Liver (tissue), 3 donors: ENCODE results near the gene SLC38A1.

Source experiments
- GABPA ChIP-seq, 2 donors: IDR thresholded peaks in 1 of 2; conservative IDR thresholded peaks in 1 of 2; 2 replicates each; pipeline ENCODE4 v1.6.1; 2016; ENCODE audit warnings: antibody characterized with exemption in 2 of 2, mild to moderate bottlenecking in 1 of 2, moderate library complexity in 1 of 2
- HNF4G ChIP-seq: IDR thresholded peaks from 2 replicates; pipeline ENCODE4 v1.6.1; 2016; ENCODE audit warnings: antibody characterized with exemption
- RXRA ChIP-seq, 2 donors: IDR thresholded peaks; 2 replicates each; pipeline ENCODE4 v1.6.1; 2017 to 2018; ENCODE audit warnings: antibody characterized with exemption in 2 of 2, mild to moderate bottlenecking in 1 of 2
- SP1 ChIP-seq: IDR thresholded peaks from 2 replicates; pipeline ENCODE4 v1.6.1; 2018; ENCODE audit warnings: antibody characterized with exemption, mild to moderate bottlenecking
- TAF1 ChIP-seq: conservative IDR thresholded peaks from 2 replicates; pipeline ENCODE4 v1.6.1; 2016; ENCODE audit warnings: antibody characterized with exemption, mild to moderate bottlenecking
- YY1 ChIP-seq: IDR thresholded peaks from 2 replicates; pipeline ENCODE4 v1.6.1; 2016; ENCODE audit warnings: antibody characterized with exemption, mild to moderate bottlenecking
- TF ChIP-seq, protein P1 (sequence below): fragments of 150-350 bp; IDR thresholded peaks from 2 replicates; pipeline ENCODE4 v1.5.1; 2017; ENCODE audit warnings: improper control_type of control experiment, low read depth, low read length; ENCODE audit not compliant: missing input control
- TF ChIP-seq, protein P2 (sequence below): IDR thresholded peaks from 2 replicates; pipeline ENCODE4 v1.6.1; 2016; ENCODE audit warnings: antibody characterized with exemption, mild to moderate bottlenecking
- TF ChIP-seq, protein P3 (sequence below): IDR thresholded peaks from 2 replicates; pipeline ENCODE4 v1.6.1; 2016; ENCODE audit warnings: antibody characterized with exemption
- donor health status: healthy.
- donor health status: healthy.

DNA sequence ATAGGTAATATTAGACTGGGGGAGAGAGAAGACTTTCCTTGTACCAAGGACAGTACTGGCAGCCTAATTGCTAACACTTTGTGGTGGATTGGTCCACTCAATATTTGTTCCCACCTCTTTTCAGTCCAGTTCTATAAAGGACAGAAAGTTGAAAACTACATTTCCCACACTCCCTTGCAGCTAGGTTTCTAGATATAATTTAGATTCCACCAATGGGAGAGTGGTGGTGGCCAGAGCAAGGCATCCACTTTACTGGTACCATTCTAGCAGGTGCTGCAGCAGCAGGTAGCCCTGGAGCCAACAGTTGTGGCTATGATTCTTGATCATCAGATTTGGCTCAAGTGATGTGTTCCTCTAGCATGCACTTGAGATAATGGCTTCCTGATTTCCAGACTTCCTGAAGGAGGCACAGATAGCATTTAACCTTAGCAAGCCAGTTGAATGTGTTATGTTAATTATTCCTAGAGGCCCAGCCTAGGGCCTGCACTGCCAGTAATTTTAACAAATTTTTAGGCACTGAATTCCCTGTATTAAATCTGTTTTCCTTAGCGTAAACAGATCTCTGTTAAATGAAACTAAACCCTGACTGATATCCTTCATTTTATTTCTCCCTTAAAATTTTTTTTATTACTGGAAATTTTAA is 24.4 kb downstream of the SLC38A1 start:
- TF ChIP-seq, protein P1, sequence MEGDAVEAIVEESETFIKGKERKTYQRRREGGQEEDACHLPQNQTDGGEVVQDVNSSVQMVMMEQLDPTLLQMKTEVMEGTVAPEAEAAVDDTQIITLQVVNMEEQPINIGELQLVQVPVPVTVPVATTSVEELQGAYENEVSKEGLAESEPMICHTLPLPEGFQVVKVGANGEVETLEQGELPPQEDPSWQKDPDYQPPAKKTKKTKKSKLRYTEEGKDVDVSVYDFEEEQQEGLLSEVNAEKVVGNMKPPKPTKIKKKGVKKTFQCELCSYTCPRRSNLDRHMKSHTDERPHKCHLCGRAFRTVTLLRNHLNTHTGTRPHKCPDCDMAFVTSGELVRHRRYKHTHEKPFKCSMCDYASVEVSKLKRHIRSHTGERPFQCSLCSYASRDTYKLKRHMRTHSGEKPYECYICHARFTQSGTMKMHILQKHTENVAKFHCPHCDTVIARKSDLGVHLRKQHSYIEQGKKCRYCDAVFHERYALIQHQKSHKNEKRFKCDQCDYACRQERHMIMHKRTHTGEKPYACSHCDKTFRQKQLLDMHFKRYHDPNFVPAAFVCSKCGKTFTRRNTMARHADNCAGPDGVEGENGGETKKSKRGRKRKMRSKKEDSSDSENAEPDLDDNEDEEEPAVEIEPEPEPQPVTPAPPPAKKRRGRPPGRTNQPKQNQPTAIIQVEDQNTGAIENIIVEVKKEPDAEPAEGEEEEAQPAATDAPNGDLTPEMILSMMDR = no peak
- TF ChIP-seq TAF1 (no peak), RXRA (IDR thresholded peaks at IDR 0.05) (no peak), HNF4G (no peak), YY1 (no peak), SP1 (no peak), GABPA (IDR thresholded peaks at IDR 0.05 in 1 of 2, conservative IDR thresholded peaks at IDR 0.05 in 1 of 2) (no peak)
- TF ChIP-seq, protein P2, sequence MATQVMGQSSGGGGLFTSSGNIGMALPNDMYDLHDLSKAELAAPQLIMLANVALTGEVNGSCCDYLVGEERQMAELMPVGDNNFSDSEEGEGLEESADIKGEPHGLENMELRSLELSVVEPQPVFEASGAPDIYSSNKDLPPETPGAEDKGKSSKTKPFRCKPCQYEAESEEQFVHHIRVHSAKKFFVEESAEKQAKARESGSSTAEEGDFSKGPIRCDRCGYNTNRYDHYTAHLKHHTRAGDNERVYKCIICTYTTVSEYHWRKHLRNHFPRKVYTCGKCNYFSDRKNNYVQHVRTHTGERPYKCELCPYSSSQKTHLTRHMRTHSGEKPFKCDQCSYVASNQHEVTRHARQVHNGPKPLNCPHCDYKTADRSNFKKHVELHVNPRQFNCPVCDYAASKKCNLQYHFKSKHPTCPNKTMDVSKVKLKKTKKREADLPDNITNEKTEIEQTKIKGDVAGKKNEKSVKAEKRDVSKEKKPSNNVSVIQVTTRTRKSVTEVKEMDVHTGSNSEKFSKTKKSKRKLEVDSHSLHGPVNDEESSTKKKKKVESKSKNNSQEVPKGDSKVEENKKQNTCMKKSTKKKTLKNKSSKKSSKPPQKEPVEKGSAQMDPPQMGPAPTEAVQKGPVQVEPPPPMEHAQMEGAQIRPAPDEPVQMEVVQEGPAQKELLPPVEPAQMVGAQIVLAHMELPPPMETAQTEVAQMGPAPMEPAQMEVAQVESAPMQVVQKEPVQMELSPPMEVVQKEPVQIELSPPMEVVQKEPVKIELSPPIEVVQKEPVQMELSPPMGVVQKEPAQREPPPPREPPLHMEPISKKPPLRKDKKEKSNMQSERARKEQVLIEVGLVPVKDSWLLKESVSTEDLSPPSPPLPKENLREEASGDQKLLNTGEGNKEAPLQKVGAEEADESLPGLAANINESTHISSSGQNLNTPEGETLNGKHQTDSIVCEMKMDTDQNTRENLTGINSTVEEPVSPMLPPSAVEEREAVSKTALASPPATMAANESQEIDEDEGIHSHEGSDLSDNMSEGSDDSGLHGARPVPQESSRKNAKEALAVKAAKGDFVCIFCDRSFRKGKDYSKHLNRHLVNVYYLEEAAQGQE = no peak
- TF ChIP-seq, protein P3, sequence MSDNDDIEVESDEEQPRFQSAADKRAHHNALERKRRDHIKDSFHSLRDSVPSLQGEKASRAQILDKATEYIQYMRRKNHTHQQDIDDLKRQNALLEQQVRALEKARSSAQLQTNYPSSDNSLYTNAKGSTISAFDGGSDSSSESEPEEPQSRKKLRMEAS = no peak
